IMR-90 (cell line): ENCODE data around the gene CERS5. TPM values are rescaled to one million over a fixed set of nuclear protein-coding genes. Genes with fewer than 3 reads are reported as not detected.

Experiments used
- ATAC-seq: fragments of 200-7000 bp; cut with Tn5 transposase; 2 replicates; pipeline ENCODE4 v1.9.1; 2020; ENCODE audit warnings: low read depth, mild to moderate bottlenecking, moderate library complexity
- BruUV-seq: library from RNA; stranded (reverse); fragments of 400-500 nt; replicated peaks from 2 replicates; lab custom pipeline; 2021; lab: Mats Ljungman, UMichigan
- CTCF ChIA-PET: fragments of 300-600 bp; formaldehyde crosslinking; extraction: SDS; loops from one replicate; lab custom pipeline; 2021; ENCODE audit warnings: antibody characterized with exemption; lab: Yijun Ruan, JAX
- POLR2A ChIA-PET: fragments of 300-600 bp; sonication (Branson Sonifier 250); formaldehyde crosslinking; loops from one replicate; lab custom pipeline; 2022; ENCODE audit warnings: antibody characterized with exemption; ENCODE audit not compliant: unreplicated experiment; lab: Charles Lee
- DNase-seq: peaks from one replicate; pipeline ENCODE4 v3.0.0; 2013
- H2AFZ ChIP-seq: replicated peaks from 2 replicates; pipeline ENCODE3; 2013; ENCODE audit warnings: low read length, mild to moderate bottlenecking; ENCODE audit not compliant: poor library complexity
- H2AK5ac ChIP-seq: 2 replicates; pipeline ENCODE4 v1.6.1; 2013; ENCODE audit warnings: low read depth, low read length, inconsistent platforms
- H2AK9ac ChIP-seq: replicated peaks from 2 replicates; pipeline ENCODE3; 2013; ENCODE audit warnings: mild to moderate bottlenecking, low read depth, low read length, moderate library complexity; ENCODE audit not compliant: poor library complexity
- H2BK120ac ChIP-seq: 2 replicates; pipeline ENCODE4 v1.6.1; 2013; ENCODE audit warnings: low read depth, low read length, inconsistent platforms
- H2BK15ac ChIP-seq: 3 replicates; pipeline ENCODE4 v1.6.1; 2013; ENCODE audit warnings: low read depth, low read length, inconsistent platforms
- H2BK20ac ChIP-seq: 2 replicates; pipeline ENCODE4 v1.6.1; 2013; ENCODE audit warnings: low read depth, mild to moderate bottlenecking, inconsistent platforms, low read length, moderate library complexity
- H2BK5ac ChIP-seq: 2 replicates; pipeline ENCODE4 v1.6.1; 2013; ENCODE audit warnings: mild to moderate bottlenecking, low read depth, low read length, inconsistent platforms; ENCODE audit not compliant: poor library complexity, severe bottlenecking
- H3K14ac ChIP-seq: replicated peaks from 2 replicates; pipeline ENCODE4 v1.6.1; 2013; ENCODE audit warnings: low read depth, low read length, inconsistent platforms
- H3K18ac ChIP-seq: 2 replicates; pipeline ENCODE4 v1.6.1; 2013; ENCODE audit warnings: low read depth, low read length, control low read depth
- H3K23ac ChIP-seq: 2 replicates; pipeline ENCODE4 v1.6.1; 2013; ENCODE audit warnings: low read depth, low read length, inconsistent platforms
- H3K27ac ChIP-seq: 2 replicates; pipeline ENCODE4 v1.5.1; 2013; ENCODE audit warnings: mild to moderate bottlenecking, control low read depth, low read length; ENCODE audit not compliant: insufficient read depth
- H3K27me3 ChIP-seq: 2 replicates; pipeline ENCODE4 v1.6.1; 2013; ENCODE audit warnings: low read length; ENCODE audit not compliant: control insufficient read depth, insufficient read depth
- H3K36me3 ChIP-seq: 2 replicates; pipeline ENCODE4 v1.6.1; 2013; ENCODE audit warnings: low read length, mixed read lengths; ENCODE audit not compliant: control insufficient read depth, insufficient read depth
- H3K4ac ChIP-seq: 2 replicates; pipeline ENCODE4 v1.6.1; 2013; ENCODE audit warnings: low read depth, low read length, inconsistent platforms
- H3K4me1 ChIP-seq: 2 replicates; pipeline ENCODE4 v1.6.1; 2013; ENCODE audit warnings: low read length, mixed read lengths; ENCODE audit not compliant: control insufficient read depth, insufficient read depth
- H3K4me2 ChIP-seq: 2 replicates; pipeline ENCODE4 v1.6.1; 2013; ENCODE audit warnings: low read depth, mild to moderate bottlenecking, control low read depth, low read length, moderate library complexity
- H3K4me3 ChIP-seq: 2 replicates; pipeline ENCODE4 v1.5.1; 2013; ENCODE audit warnings: low read depth, mild to moderate bottlenecking, control low read depth, low read length, moderate library complexity; ENCODE audit not compliant: insufficient read depth
- H3K56ac ChIP-seq: 2 replicates; pipeline ENCODE4 v1.6.1; 2013; ENCODE audit warnings: low read length, inconsistent platforms; ENCODE audit not compliant: insufficient read depth; ENCODE audit errors: extremely low read depth
- H3K79me1 ChIP-seq, 2 experiments: 2 replicates each; pipeline ENCODE4 v1.6.1; 2013; ENCODE audit warnings: low read length in 2 of 2, inconsistent platforms in 1 of 2, low read depth in 1 of 2
- H3K9ac ChIP-seq: 2 replicates; pipeline ENCODE4 v1.6.1; 2013; ENCODE audit warnings: low read depth, low read length, control low read depth
- H3K9me1 ChIP-seq: 2 replicates; pipeline ENCODE4 v1.6.1; 2013; ENCODE audit warnings: low read length, inconsistent platforms; ENCODE audit not compliant: insufficient read depth
- H3K9me3 ChIP-seq: 2 replicates; pipeline ENCODE4 v1.6.1; 2013; ENCODE audit warnings: low read length; ENCODE audit not compliant: control insufficient read depth, insufficient read depth
- H4K20me1 ChIP-seq: 2 replicates; pipeline ENCODE4 v1.6.1; 2013; ENCODE audit warnings: low read length, inconsistent platforms; ENCODE audit not compliant: insufficient read depth
- H4K5ac ChIP-seq: 2 replicates; pipeline ENCODE4 v1.6.1; 2013; ENCODE audit warnings: mild to moderate bottlenecking, low read depth, low read length, control low read depth
- H4K8ac ChIP-seq, 2 experiments: 2 replicates each; pipeline ENCODE4 v1.6.1; 2013; ENCODE audit warnings: low read depth in 2 of 2, low read length in 2 of 2, control low read depth in 1 of 2, inconsistent platforms in 1 of 2
- H4K91ac ChIP-seq: 2 replicates; pipeline ENCODE4 v1.6.1; 2013; ENCODE audit warnings: low read depth, low read length, inconsistent platforms; ENCODE audit not compliant: insufficient read depth
- MXI1 ChIP-seq: IDR thresholded peaks from 2 replicates; pipeline ENCODE4 v1.6.1; 2012; ENCODE audit warnings: low read depth, mild to moderate bottlenecking, low read length, moderate library complexity, borderline replicate concordance
- NFE2L2 ChIP-seq: fragments of 150-350 bp; IDR thresholded peaks from 2 replicates; pipeline ENCODE4 v1.6.1; 2016; ENCODE audit warnings: low read depth, mild to moderate bottlenecking, low read length
- POLR2A ChIP-seq: IDR thresholded peaks from 2 replicates; pipeline ENCODE4 v1.6.1; 2012; ENCODE audit warnings: mild to moderate bottlenecking, low read depth, low read length
- RAD21 ChIP-seq: IDR thresholded peaks from 2 replicates; pipeline ENCODE4 v1.6.1; 2012; ENCODE audit warnings: low read length, improper control_type of control experiment
- RCOR1 ChIP-seq: IDR thresholded peaks from 2 replicates; pipeline ENCODE4 v1.6.1; 2012; ENCODE audit warnings: mild to moderate bottlenecking, low read length, improper control_type of control experiment; ENCODE audit not compliant: insufficient replicate concordance
- RFX5 ChIP-seq: IDR thresholded peaks from 2 replicates; pipeline ENCODE4 v1.8.0; 2012; ENCODE audit warnings: low read depth, mild to moderate bottlenecking, low read length, moderate library complexity
- WGBS, 2 experiments: methylation state at CpG; one replicate each; pipeline versions ENCODE4 v1.1.5 to v1.1.7; 2013; ENCODE audit warnings: missing lambda C conversion rate in 2 of 2; ENCODE audit not compliant: insufficient read length in 1 of 2; ENCODE audit errors: extremely low coverage in 2 of 2; 5-methylcytosine and 5-hydroxymethylcytosine counted together
- dilution Hi-C: fragments of 300-500 bp; cut with HindIII; formaldehyde crosslinking; loops from one replicate; pipeline ENCODE4 v1.14.3; 2018; ENCODE audit warnings: low sequenced_read_pairs; ENCODE audit not compliant: unreplicated experiment
- in situ Hi-C: fragments of 300-500 bp; cut with MboI; formaldehyde crosslinking; loops from 3 replicates; pipeline ENCODE4 v1.14.3; 2019; ENCODE audit warnings: low sequenced_read_pairs, inconsistent platforms, mixed read lengths
- intact Hi-C: fragments of 100-400 bp; cut with micrococcal nuclease; formaldehyde crosslinking; loops from 2 replicates; pipeline ENCODE4 v1.10.0; 2022
- polyA plus RNA-seq, 3 experiments: library from polyadenylated mRNA; depleted of rRNA; stranded (reverse); fragments of >200 nt; gene quantifications; 2 replicates each; pipeline ENCODE4 v1.2.3, GENCODE V29; 2012; ENCODE audit warnings: low replicate concordance in 1 of 3
- total RNA-seq: library from RNA; depleted of rRNA; stranded (reverse); fragments of >200 nt; gene quantifications from 2 replicates; pipeline ENCODE4 v1.2.3, GENCODE V29; 2012
- TF ChIP-seq, protein P1 (sequence below): fragments of 150-350 bp; IDR thresholded peaks from 2 replicates; pipeline ENCODE4 v1.6.1; 2017; ENCODE audit warnings: mild to moderate bottlenecking, antibody characterized with exemption, low read length, low read depth

The CERS5 gene
- total and polyA plus RNA-seq, 2 of the 4 experiments (the other 2 are of a cell fraction): 40.3 to 60.3 TPM

DNA sequence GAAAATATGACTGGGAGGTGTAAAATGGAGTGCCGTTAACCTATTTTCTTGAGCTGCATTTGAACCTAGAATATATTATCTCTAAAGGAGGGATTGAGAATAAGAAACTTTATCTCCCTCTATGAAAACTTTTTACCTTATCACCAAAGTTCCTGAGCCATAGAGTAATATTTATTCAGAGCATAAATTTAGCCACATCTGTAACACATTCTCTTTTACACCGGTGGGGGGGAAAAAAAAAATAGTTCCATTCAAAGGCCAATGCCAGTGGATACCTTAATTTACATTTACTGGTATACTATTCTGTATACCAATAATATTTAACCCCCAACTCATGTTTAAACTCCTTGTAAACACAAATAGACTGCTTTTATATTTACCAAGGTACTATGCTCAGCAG, 21.7 kb downstream of the CERS5 start:
- intact Hi-C loops: no loop called here
- Histone ChIP-seq H3K4me1 (peaks cover 3% of the 10 kb centered on the region; the same call in 1 of the 2 replicates), H3K23ac (no peak overlapping the region), H3K56ac (no peak overlapping the region), H3K4ac (no peak overlapping the region), H3K4me3 (no peak overlapping the region), H3K9me3 (no peaks in the 10 kb centered on the region), H2BK20ac (no peak overlapping the region), H3K9ac (no peak overlapping the region), H2AK9ac (no peak overlapping the region), H4K8ac (no peak overlapping the region), H2BK15ac (no peak overlapping the region), H3K79me1 (peaks cover 16 to 61% of the 10 kb centered on the region in 2 experiments), H4K5ac (no peak overlapping the region), H4K91ac (no peak overlapping the region), H3K4me2 (no peak overlapping the region), H3K14ac (no peak overlapping the region), H3K27me3 (no peaks in the 10 kb centered on the region), H3K27ac (no peak overlapping the region), H3K36me3 (peaks cover 11% of the 10 kb centered on the region), H2AFZ (no peak overlapping the region), H4K20me1 (0 out of 2 replicates have a peak, but pooled peaks cover under 1% of the 10 kb centered on the region), H2BK120ac (no peak overlapping the region), H3K9me1 (peaks cover 5% of the 10 kb centered on the region; the same call in 1 of the 2 replicates), H2BK5ac (no peak overlapping the region), H2AK5ac (no peak overlapping the region), H3K18ac (no peak overlapping the region)
- no peak for ATAC-seq
- POLR2A ChIA-PET: no interaction called here
- in situ Hi-C loops: no loop called here
- dilution Hi-C loops: no loop called here
- CTCF ChIA-PET: no interaction called here
- no peak for TF ChIP-seq RAD21
- no peak for TF ChIP-seq MXI1
- TF ChIP-seq RFX5: no peak
- TF ChIP-seq NFE2L2: no peak
- TF ChIP-seq RCOR1: no peak
- TF ChIP-seq POLR2A: no peak
- TF ChIP-seq, protein P1, sequence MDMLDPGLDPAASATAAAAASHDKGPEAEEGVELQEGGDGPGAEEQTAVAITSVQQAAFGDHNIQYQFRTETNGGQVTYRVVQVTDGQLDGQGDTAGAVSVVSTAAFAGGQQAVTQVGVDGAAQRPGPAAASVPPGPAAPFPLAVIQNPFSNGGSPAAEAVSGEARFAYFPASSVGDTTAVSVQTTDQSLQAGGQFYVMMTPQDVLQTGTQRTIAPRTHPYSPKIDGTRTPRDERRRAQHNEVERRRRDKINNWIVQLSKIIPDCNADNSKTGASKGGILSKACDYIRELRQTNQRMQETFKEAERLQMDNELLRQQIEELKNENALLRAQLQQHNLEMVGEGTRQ: no peak
- BruUV-seq: no TSS peak
- no CpG with 5 or more reads among the region's 2 CpGs for WGBS, 2 experiments
- DNase-seq: no peak
